HEK293 (cell line): ENCODE measurements around the gene AKR1C3.

Source experiments
- BCL11A ChIP-seq: fragments of 450-650 bp; formaldehyde crosslinking; IDR thresholded peaks from 2 replicates; pipeline ENCODE4 v1.5.1; 2016; ENCODE audit warnings: low read depth, missing biosample characterization, missing genetic modification characterization
- MYNN ChIP-seq: fragments of 450-650 bp; formaldehyde crosslinking; IDR thresholded peaks from 2 replicates; pipeline ENCODE4 v1.5.1; 2016; ENCODE audit warnings: missing biosample characterization, missing genetic modification characterization, borderline replicate concordance
- WT1 ChIP-seq: fragments of 450-650 bp; formaldehyde crosslinking; IDR thresholded peaks from 2 replicates; pipeline ENCODE4 v1.5.1; 2016; ENCODE audit warnings: missing biosample characterization, missing genetic modification characterization
- ZBTB8A ChIP-seq: fragments of 450-650 bp; formaldehyde crosslinking; IDR thresholded peaks from 2 replicates; pipeline ENCODE4 v1.5.1; 2016; ENCODE audit warnings: missing biosample characterization, missing genetic modification characterization
- ZEB2 ChIP-seq: fragments of 450-650 bp; formaldehyde crosslinking; IDR thresholded peaks from 2 replicates; pipeline ENCODE4 v1.5.1; 2016; ENCODE audit warnings: missing biosample characterization, missing genetic modification characterization
- ZNF19 ChIP-seq: fragments of 450-650 bp; formaldehyde crosslinking; IDR thresholded peaks from 2 replicates; pipeline ENCODE4; 2016; ENCODE audit warnings: missing biosample characterization, missing genetic modification characterization, low read depth
- ZNF473 ChIP-seq: fragments of 450-650 bp; formaldehyde crosslinking; IDR thresholded peaks from 2 replicates; pipeline ENCODE4 v1.5.1; 2017; ENCODE audit warnings: missing biosample characterization, missing genetic modification characterization
- ZNF501 ChIP-seq: fragments of 450-650 bp; formaldehyde crosslinking; IDR thresholded peaks from 2 replicates; pipeline ENCODE4 v1.5.1; 2016; ENCODE audit warnings: missing biosample characterization, missing genetic modification characterization
- ZNF560 ChIP-seq: fragments of 450-650 bp; formaldehyde crosslinking; IDR thresholded peaks from 2 replicates; pipeline ENCODE4 v1.5.1; 2017; ENCODE audit warnings: missing biosample characterization, missing genetic modification characterization, borderline replicate concordance
- ZNF76 ChIP-seq: fragments of 450-650 bp; formaldehyde crosslinking; IDR thresholded peaks from 2 replicates; pipeline ENCODE4; 2016; ENCODE audit warnings: low read depth, missing biosample characterization, missing genetic modification characterization, borderline replicate concordance
- TF ChIP-seq, protein P1 (sequence below): fragments of 450-650 bp; formaldehyde crosslinking; IDR thresholded peaks from 2 replicates; pipeline ENCODE4 v1.5.1; 2016; ENCODE audit warnings: missing biosample characterization, missing genetic modification characterization
- TF ChIP-seq, protein P2 (sequence below): fragments of 450-650 bp; formaldehyde crosslinking; IDR thresholded peaks from 2 replicates; pipeline ENCODE4 v1.5.1; 2016; ENCODE audit warnings: missing biosample characterization, missing genetic modification characterization
- TF ChIP-seq, protein P3 (sequence below): fragments of 450-650 bp; IDR thresholded peaks from 2 replicates; pipeline ENCODE4 v1.5.1; 2018; ENCODE audit warnings: missing biosample characterization, mild to moderate bottlenecking, missing genetic modification characterization

DNA sequence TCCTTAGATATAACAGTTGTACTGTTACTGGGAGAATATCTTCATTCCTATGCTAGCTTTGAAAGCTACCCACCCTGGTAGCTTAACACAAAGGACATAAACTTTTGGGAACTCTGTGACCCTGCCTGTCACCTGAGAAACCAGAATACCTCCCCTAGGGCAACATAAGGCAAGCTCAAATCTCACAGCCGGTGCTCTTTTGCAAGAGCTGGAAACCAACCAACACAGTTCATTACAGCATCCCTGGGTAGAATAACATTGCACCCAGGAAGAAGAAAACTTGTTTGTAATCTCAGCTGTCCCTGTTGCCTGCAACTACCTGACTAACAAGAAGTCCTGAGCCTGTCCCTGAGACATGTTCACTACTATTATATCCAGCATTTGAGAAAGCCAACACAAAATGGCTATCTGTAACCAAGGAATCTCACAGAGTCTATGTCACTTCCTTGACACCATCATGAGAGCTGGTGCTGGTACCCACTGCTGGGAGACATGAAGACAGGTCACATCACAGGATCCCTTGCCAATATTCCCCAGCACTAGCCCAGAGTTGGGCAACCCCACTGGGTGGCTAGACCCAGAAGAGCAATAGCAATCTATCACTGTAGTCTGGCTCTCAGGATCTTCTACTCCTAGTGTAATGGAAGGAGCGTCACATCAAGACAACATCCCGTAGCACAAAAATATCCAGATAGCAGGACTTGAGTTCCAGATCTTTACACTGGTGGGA, 31.3 kb downstream of the AKR1C3 start:
- TF ChIP-seq, protein P1, sequence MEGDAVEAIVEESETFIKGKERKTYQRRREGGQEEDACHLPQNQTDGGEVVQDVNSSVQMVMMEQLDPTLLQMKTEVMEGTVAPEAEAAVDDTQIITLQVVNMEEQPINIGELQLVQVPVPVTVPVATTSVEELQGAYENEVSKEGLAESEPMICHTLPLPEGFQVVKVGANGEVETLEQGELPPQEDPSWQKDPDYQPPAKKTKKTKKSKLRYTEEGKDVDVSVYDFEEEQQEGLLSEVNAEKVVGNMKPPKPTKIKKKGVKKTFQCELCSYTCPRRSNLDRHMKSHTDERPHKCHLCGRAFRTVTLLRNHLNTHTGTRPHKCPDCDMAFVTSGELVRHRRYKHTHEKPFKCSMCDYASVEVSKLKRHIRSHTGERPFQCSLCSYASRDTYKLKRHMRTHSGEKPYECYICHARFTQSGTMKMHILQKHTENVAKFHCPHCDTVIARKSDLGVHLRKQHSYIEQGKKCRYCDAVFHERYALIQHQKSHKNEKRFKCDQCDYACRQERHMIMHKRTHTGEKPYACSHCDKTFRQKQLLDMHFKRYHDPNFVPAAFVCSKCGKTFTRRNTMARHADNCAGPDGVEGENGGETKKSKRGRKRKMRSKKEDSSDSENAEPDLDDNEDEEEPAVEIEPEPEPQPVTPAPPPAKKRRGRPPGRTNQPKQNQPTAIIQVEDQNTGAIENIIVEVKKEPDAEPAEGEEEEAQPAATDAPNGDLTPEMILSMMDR = no peak
- TF ChIP-seq ZEB2 (tag by site-specific recombination) (no peak), ZBTB8A (tag by site-specific recombination) (no peak), ZNF19 (tag by site-specific recombination) (no peak), WT1 (tag by site-specific recombination) (no peak), MYNN (no peak), BCL11A (no peak), ZNF501 (tag by site-specific recombination) (no peak), ZNF76 (tag by site-specific recombination) (no peak), ZNF473 (tag by site-specific recombination) (no peak), ZNF560 (tag by site-specific recombination) (no peak)
- TF ChIP-seq, protein P2, sequence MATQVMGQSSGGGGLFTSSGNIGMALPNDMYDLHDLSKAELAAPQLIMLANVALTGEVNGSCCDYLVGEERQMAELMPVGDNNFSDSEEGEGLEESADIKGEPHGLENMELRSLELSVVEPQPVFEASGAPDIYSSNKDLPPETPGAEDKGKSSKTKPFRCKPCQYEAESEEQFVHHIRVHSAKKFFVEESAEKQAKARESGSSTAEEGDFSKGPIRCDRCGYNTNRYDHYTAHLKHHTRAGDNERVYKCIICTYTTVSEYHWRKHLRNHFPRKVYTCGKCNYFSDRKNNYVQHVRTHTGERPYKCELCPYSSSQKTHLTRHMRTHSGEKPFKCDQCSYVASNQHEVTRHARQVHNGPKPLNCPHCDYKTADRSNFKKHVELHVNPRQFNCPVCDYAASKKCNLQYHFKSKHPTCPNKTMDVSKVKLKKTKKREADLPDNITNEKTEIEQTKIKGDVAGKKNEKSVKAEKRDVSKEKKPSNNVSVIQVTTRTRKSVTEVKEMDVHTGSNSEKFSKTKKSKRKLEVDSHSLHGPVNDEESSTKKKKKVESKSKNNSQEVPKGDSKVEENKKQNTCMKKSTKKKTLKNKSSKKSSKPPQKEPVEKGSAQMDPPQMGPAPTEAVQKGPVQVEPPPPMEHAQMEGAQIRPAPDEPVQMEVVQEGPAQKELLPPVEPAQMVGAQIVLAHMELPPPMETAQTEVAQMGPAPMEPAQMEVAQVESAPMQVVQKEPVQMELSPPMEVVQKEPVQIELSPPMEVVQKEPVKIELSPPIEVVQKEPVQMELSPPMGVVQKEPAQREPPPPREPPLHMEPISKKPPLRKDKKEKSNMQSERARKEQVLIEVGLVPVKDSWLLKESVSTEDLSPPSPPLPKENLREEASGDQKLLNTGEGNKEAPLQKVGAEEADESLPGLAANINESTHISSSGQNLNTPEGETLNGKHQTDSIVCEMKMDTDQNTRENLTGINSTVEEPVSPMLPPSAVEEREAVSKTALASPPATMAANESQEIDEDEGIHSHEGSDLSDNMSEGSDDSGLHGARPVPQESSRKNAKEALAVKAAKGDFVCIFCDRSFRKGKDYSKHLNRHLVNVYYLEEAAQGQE (tag by site-specific recombination) = no peak
- TF ChIP-seq, protein P3, sequence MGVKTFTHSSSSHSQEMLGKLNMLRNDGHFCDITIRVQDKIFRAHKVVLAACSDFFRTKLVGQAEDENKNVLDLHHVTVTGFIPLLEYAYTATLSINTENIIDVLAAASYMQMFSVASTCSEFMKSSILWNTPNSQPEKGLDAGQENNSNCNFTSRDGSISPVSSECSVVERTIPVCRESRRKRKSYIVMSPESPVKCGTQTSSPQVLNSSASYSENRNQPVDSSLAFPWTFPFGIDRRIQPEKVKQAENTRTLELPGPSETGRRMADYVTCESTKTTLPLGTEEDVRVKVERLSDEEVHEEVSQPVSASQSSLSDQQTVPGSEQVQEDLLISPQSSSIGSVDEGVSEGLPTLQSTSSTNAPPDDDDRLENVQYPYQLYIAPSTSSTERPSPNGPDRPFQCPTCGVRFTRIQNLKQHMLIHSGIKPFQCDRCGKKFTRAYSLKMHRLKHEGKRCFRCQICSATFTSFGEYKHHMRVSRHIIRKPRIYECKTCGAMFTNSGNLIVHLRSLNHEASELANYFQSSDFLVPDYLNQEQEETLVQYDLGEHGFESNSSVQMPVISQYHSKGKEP (tag by site-specific recombination) = no peak
